K562 (cell line): ENCODE results near the gene MMAB. TPM values are rescaled to one million over a fixed set of nuclear protein-coding genes. Genes with fewer than 3 reads are reported as not detected.
A peak's percentile ranks its signal among the peaks of the same experiment; 100 is the strongest.

Experiments used
- CHD2 ChIP-seq: IDR thresholded peaks from 2 replicates; pipeline ENCODE4 v1.6.1; 2011; ENCODE audit warnings: low read depth, low read length
- ETS1 ChIP-seq: conservative IDR thresholded peaks from 2 replicates; pipeline ENCODE4 v1.6.1; 2011; ENCODE audit warnings: low read depth, mild to moderate bottlenecking, low read length; ENCODE audit not compliant: control insufficient read depth
- FOSL1 ChIP-seq: fragments of 200-800 bp; sonication (Bioruptor generic); conservative IDR thresholded peaks from 2 replicates; pipeline ENCODE4 v1.6.1; 2016; ENCODE audit warnings: missing genetic modification characterization, missing compliant biosample characterization
- FOXM1 ChIP-seq, 2 experiments: fragments of 450-650 bp in 1 of 2; sonication (generic) in 1 of 2; formaldehyde crosslinking in 1 of 2; IDR thresholded peaks; 2 replicates each; pipeline versions ENCODE4 v1.6.1 to v1.9.0; 2017 to 2022; ENCODE audit warnings: low read depth in 2 of 2, mild to moderate bottlenecking in 2 of 2, missing genetic modification reagents in 1 of 2, moderate library complexity in 1 of 2
- GABPB2 ChIP-seq: fragments of 250-450 bp; sonication (Bioruptor Pico); conservative IDR thresholded peaks from 2 replicates; pipeline ENCODE4 v1.5.1; 2021; ENCODE audit warnings: mild to moderate bottlenecking
- MBD2 ChIP-seq: sonication (generic); IDR thresholded peaks from 2 replicates; pipeline ENCODE4 v1.6.1; 2016; ENCODE audit warnings: low read depth, borderline replicate concordance
- PCBP1 ChIP-seq: fragments of 200-400 bp; formaldehyde crosslinking; IDR thresholded peaks from 2 replicates; pipeline ENCODE4 v1.6.1; 2018; ENCODE audit warnings: mild to moderate bottlenecking, low read depth, low read length; ENCODE audit not compliant: poor library complexity, severe bottlenecking
- PRPF4 ChIP-seq: fragments of 200-400 bp; formaldehyde crosslinking; IDR thresholded peaks from one replicate; pipeline ENCODE4 v1.6.1; 2017; ENCODE audit warnings: low read length, low read depth, mild to moderate bottlenecking; ENCODE audit not compliant: insufficient read depth, poor library complexity, severe bottlenecking
- RBM22 ChIP-seq: fragments of 200-400 bp; formaldehyde crosslinking; IDR thresholded peaks from 2 replicates; pipeline ENCODE4 v1.6.1; 2018; ENCODE audit warnings: low read length, low read depth; ENCODE audit not compliant: poor library complexity, severe bottlenecking
- SNRNP70 ChIP-seq: fragments of 200-400 bp; formaldehyde crosslinking; optimal IDR thresholded peaks from 2 replicates; pipeline ENCODE3; 2017; ENCODE audit warnings: low read depth, low read length
- SOX6 ChIP-seq: fragments of 450-650 bp; IDR thresholded peaks from 2 replicates; pipeline ENCODE4 v1.6.1; 2014; ENCODE audit warnings: mild to moderate bottlenecking
- VEZF1 ChIP-seq: fragments of 200-800 bp; sonication (Bioruptor generic); IDR thresholded peaks from 2 replicates; pipeline ENCODE4 v1.6.1; 2017; ENCODE audit warnings: missing genetic modification characterization, missing compliant biosample characterization
- ZNF311 ChIP-seq: fragments of 250-450 bp; sonication (Bioruptor Pico); IDR thresholded peaks from 2 replicates; pipeline ENCODE4 v1.4.0; 2020; ENCODE audit warnings: mild to moderate bottlenecking, moderate library complexity
- ZNF561 ChIP-seq: fragments of 450-650 bp; formaldehyde crosslinking; conservative IDR thresholded peaks from 2 replicates; pipeline ENCODE4 v1.4.0; 2020; ENCODE audit warnings: mild to moderate bottlenecking, moderate library complexity
- ZNF785 ChIP-seq: fragments of 250-450 bp; sonication (Bioruptor Pico); IDR thresholded peaks from 2 replicates; pipeline ENCODE4 v1.4.0; 2020; ENCODE audit warnings: mild to moderate bottlenecking
- ZZZ3 ChIP-seq: fragments of 450-650 bp; IDR thresholded peaks from 2 replicates; pipeline ENCODE4 v1.6.1; 2016; ENCODE audit warnings: antibody characterized with exemption, mild to moderate bottlenecking, moderate library complexity
- polyA plus RNA-seq, 8 experiments: library from polyadenylated mRNA; depleted of rRNA in 4 of 8; stranded (reverse) in 5 of 8; unstranded in 3 of 8; fragments of >200 nt; fragmentation: Nextera tagmentation in 2 of 8; fragmentation: Illumina TruSeq in 1 of 8; extraction: Ambion mirVana in 2 of 8; extraction: Trizol in 1 of 8; gene quantifications; 2 replicates each; pipeline versions ENCODE4 v1.2.1 to v1.2.3, GENCODE V29; 2011 to 2014; ENCODE audit warnings: inconsistent platforms in 1 of 8, missing spikeins in 1 of 8
- total RNA-seq, 7 experiments: library from RNA; depleted of rRNA in 6 of 7; stranded (reverse); fragments of >200 nt in 6 of 7; fragmentation: Illumina TruSeq in 2 of 7; extraction: Trizol in 2 of 7; gene quantifications; 2 replicates each; pipeline versions ENCODE4 v1.2.1 to v1.2.3, GENCODE V29; 2011 to 2021; ENCODE audit warnings: low replicate concordance in 1 of 7
- TF ChIP-seq, protein P1 (sequence below): fragments of 450-650 bp; IDR thresholded peaks from 2 replicates; pipeline ENCODE4 v1.6.1; 2016; ENCODE audit warnings: missing biosample characterization, missing genetic modification characterization
- TF ChIP-seq, protein P2 (sequence below): fragments of 450-650 bp; IDR thresholded peaks from 2 replicates; pipeline ENCODE4 v1.6.1; 2017; ENCODE audit warnings: antibody characterized with exemption
- TF ChIP-seq, protein P3 (sequence below): fragments of 250-450 bp; sonication (Bioruptor Pico); IDR thresholded peaks from 2 replicates; pipeline ENCODE4 v1.5.0; 2020; ENCODE audit warnings: mild to moderate bottlenecking, borderline replicate concordance

MMAB gene
- total and polyA plus RNA-seq, 9 of the 15 experiments (the other 6 are each of a cell fraction or from before 2014, with no cell fraction given), result 9.5 to 76.1 (median 46.2) TPM

DNA sequence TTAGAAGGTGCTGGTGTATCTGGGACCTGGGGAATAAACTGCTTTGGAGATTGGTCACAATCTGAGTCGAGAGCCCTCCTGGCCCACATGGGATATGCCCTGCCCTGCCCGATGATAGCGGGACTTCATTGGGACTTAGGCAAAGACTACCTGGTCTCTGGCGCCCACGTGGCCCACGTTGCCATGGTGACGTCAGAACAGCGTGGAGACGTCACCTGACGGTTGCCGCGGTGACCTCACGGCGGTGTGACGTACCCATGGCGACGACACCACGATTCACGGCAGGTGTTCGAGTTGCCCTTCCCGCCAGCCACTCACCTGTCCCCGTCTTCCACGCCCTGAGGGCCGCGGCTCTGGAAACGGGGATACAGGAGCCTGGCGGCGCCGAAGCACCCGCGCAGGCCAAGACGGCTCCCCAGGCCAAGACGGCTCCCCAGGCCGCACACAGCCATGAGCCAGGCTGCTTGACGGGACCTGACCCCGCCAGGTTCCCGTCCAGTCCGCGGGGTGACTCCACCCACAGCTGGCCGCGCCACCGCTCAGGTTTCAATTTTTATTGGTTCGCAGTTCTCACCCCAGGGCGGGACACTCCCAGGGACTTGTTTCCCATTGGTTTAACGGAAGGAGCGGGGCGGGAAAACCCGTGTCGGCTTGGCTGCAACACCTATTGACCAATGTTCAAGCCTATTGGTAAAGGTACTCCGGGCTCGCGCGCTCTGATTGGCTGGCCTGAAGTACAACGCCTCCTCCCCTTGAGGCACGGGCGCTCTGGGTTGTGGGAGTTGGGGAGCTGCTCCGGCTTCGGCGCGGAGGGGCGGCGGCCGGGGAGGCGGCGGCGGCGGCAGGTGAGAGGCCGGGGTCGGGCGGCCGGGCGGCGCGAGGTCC, at the start of gene MMAB, which contains the start of gene MVK (continued):
- TF ChIP-seq, protein P1, sequence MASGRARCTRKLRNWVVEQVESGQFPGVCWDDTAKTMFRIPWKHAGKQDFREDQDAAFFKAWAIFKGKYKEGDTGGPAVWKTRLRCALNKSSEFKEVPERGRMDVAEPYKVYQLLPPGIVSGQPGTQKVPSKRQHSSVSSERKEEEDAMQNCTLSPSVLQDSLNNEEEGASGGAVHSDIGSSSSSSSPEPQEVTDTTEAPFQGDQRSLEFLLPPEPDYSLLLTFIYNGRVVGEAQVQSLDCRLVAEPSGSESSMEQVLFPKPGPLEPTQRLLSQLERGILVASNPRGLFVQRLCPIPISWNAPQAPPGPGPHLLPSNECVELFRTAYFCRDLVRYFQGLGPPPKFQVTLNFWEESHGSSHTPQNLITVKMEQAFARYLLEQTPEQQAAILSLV, result no peak
- TF ChIP-seq ETS1 (peak; percentile 74), FOXM1 (IDR thresholded peaks at IDR 0.05; ENCODE audit: low read depth) (no peak), FOXM1 (CRISPR knock-in tag; IDR thresholded peaks at IDR 0.05; ENCODE audit: low read depth) (no peak), ZNF561 (CRISPR knock-in tag) (no peak), PRPF4 (no peak), SOX6 (no peak), SNRNP70 (no peak), MBD2 (peak; percentile 88), FOSL1 (tag) (peak; percentile 77), GABPB2 (CRISPR knock-in tag) (no peak), RBM22 (peak; percentile 98), ZZZ3 (no peak; the same call in 1 of the 2 replicates), ZNF785 (CRISPR knock-in tag) (no peak), VEZF1 (CRISPR knock-in tag) (peak; percentile 61), PCBP1 (no peak), ZNF311 (no peak), CHD2 (peak; percentile 71; the same call in 1 of the 2 replicates)
- TF ChIP-seq, protein P2, sequence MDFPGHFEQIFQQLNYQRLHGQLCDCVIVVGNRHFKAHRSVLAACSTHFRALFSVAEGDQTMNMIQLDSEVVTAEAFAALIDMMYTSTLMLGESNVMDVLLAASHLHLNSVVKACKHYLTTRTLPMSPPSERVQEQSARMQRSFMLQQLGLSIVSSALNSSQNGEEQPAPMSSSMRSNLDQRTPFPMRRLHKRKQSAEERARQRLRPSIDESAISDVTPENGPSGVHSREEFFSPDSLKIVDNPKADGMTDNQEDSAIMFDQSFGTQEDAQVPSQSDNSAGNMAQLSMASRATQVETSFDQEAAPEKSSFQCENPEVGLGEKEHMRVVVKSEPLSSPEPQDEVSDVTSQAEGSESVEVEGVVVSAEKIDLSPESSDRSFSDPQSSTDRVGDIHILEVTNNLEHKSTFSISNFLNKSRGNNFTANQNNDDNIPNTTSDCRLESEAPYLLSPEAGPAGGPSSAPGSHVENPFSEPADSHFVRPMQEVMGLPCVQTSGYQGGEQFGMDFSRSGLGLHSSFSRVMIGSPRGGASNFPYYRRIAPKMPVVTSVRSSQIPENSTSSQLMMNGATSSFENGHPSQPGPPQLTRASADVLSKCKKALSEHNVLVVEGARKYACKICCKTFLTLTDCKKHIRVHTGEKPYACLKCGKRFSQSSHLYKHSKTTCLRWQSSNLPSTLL, result peak; percentile 91
- TF ChIP-seq, protein P3, sequence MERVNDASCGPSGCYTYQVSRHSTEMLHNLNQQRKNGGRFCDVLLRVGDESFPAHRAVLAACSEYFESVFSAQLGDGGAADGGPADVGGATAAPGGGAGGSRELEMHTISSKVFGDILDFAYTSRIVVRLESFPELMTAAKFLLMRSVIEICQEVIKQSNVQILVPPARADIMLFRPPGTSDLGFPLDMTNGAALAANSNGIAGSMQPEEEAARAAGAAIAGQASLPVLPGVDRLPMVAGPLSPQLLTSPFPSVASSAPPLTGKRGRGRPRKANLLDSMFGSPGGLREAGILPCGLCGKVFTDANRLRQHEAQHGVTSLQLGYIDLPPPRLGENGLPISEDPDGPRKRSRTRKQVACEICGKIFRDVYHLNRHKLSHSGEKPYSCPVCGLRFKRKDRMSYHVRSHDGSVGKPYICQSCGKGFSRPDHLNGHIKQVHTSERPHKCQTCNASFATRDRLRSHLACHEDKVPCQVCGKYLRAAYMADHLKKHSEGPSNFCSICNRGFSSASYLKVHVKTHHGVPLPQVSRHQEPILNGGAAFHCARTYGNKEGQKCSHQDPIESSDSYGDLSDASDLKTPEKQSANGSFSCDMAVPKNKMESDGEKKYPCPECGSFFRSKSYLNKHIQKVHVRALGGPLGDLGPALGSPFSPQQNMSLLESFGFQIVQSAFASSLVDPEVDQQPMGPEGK, result no peak
